Measurements from ENCODE around the gene DPP6.
A peak's percentile ranks its signal among the peaks of the same experiment; 100 is the strongest.
"Not testable (repeated sequence)": the region's sequence is repeated elsewhere in the genome, so short reads cannot be mapped to it uniquely, and the experiment has no call there.

DPP6 gene

DNA sequence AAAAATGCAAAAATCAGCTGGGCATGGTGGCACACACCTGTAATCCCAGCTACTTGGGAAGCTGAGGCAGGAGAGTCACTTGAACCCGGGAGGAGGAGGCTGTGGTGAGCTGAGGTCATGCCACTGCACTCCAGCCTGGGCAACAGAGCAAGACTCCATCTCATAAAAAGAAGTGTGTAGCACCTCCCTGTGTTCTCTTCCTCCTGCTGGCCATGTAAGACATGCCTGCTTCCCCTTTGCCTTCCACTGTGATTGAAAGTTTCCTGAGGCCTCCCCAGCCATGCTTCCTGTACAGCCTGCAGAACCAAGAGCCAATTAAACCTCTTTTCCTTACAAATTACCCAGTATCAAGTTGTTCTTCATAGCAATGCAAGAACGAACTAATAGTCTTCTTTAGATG lies 870.3 kb downstream of the DPP6 start:
- not testable (repeated sequence) for H3K56ac ChIP-seq (ENCODE audit: low read length); H3K4me1 ChIP-seq (ENCODE audit: control insufficient read depth, low read depth, low read length); H4K8ac ChIP-seq (ENCODE audit: low read depth, low read length); H3K36me3 ChIP-seq (ENCODE audit: control insufficient read depth, insufficient read depth, low read length); H2AK5ac ChIP-seq (ENCODE audit: low read length); H3K4me2 ChIP-seq (ENCODE audit: low read length); H2BK15ac ChIP-seq (replicated peaks; ENCODE audit: low read depth); H3K27me3 ChIP-seq (ENCODE audit: insufficient read depth, low read length, poor library complexity); H3K79me1 ChIP-seq (ENCODE audit: low read length); H3K9ac ChIP-seq (ENCODE audit: low read length); H2BK5ac ChIP-seq (ENCODE audit: low read length); H3K79me2 ChIP-seq (ENCODE audit: control insufficient read depth, insufficient read depth, low read length); H3K18ac ChIP-seq (ENCODE audit: low read length); H3K27ac ChIP-seq (ENCODE audit: low read depth, low read length); DNase-seq; H3K23ac ChIP-seq (ENCODE audit: low read length); H2BK120ac ChIP-seq (ENCODE audit: low read depth, low read length); H4K5ac ChIP-seq (ENCODE audit: low read length); H3K4ac ChIP-seq (ENCODE audit: low read depth, low read length); H3K4me3 ChIP-seq (ENCODE audit: low read length)
- no CpG with 5 or more reads among the region's 2 CpGs for WGBS (ENCODE audit: extremely low coverage, insufficient coverage, low lambda C conversion rate)

DNA sequence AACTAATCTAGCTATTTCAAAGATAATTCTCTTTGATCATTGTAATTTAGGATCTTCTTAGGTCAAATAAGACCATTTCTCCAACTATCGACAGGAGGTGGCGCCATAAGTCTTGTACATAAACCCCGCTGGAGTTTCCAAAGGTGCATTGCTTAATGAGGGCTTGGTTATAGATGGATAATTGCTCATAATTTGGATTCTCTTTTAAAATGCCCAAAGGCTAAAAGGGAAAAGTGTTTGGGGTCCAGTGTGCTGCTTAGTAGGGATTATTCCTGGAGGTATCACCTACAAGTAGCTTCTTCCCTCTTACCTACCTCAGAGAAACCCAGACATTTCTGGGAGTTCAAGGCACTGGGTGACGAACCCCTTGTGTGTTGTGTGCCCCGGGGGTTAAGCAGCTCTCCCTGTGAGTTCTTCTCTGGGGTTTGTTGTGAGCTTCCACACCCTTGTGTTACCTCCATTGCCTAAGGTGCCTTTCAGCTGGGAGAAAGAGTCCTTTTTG lies 875.5 kb downstream of the DPP6 start:
- Histone ChIP-seq H4K5ac (ENCODE audit: low read length) (no peak overlapping the region), H3K79me2 (ENCODE audit: control insufficient read depth, insufficient read depth, low read length) (no peaks in the 10 kb centered on the region), H2BK5ac (ENCODE audit: low read length) (no peak overlapping the region), H3K4me1 (ENCODE audit: control insufficient read depth, low read depth, low read length) (no peaks in the 10 kb centered on the region), H3K18ac (ENCODE audit: low read length) (no peak overlapping the region), H2AK5ac (ENCODE audit: low read length) (no peak overlapping the region), H2BK120ac (ENCODE audit: low read depth, low read length) (no peak overlapping the region), H3K4ac (ENCODE audit: low read depth, low read length) (no peak overlapping the region), H4K8ac (ENCODE audit: low read depth, low read length) (no peak overlapping the region), H3K27ac (ENCODE audit: low read depth, low read length) (no peak overlapping the region), H3K4me2 (ENCODE audit: low read length) (no peak overlapping the region), H3K4me3 (ENCODE audit: low read length) (no peak overlapping the region), H3K79me1 (ENCODE audit: low read length) (no peaks in the 10 kb centered on the region), H3K9ac (ENCODE audit: low read length) (no peak overlapping the region), H3K27me3 (ENCODE audit: insufficient read depth, low read length, poor library complexity) (no peaks in the 10 kb centered on the region), H3K56ac (ENCODE audit: low read length) (no peak overlapping the region), H3K23ac (ENCODE audit: low read length) (no peak overlapping the region), H3K36me3 (ENCODE audit: control insufficient read depth, insufficient read depth, low read length) (no peaks in the 10 kb centered on the region), H2BK15ac (replicated peaks; ENCODE audit: low read depth) (no peak overlapping the region)
- WGBS (ENCODE audit: extremely low coverage, insufficient coverage, low lambda C conversion rate) = no CpG with 5 or more reads among the region's 5 CpGs
- DNase-seq = peak; percentile 86

DNA sequence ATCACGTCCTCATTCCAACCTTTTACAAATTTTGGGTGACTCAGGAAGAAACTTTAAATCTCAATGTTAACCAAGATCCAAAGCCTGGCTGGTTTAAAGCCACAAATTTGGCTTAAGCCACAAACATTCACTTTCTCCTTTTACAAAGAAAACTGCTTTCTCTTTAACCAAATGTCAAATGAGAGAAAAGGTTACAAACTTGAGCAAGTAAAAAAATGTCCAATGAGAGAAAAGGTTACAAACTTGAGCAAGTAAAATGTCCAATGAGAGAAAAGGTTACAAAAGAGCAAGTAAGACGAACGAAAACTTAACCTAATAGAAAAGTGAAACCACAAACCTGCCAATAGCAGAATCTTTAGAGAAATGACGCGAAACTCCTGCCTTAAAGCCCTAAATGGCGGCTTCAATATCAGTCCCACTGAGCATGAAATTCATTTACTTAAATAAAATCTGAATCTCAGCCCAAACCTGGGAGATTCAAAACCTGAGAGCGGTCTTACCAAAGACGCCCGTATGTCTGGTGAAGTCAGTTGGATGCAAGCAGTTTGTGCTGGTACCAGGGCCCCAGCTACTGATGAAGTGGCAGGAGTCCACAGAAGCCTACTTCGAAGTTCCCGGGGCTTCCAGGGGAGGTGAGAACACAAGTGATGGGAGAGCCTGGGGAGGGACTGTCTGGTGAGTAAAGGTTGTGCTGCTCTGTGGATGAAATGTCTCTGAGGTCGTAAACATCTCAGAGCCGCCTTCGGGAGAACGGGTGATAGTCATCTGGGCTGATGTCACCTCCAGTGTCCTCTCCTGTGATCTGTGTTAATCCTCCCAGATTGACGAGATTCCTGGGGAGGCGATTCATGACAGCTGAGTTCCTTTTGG lies 876.2 kb downstream of the DPP6 start:
- no peak overlapping the region for H3K4me3 ChIP-seq (ENCODE audit: low read length)
- no peak overlapping the region for H3K4ac ChIP-seq (ENCODE audit: low read depth, low read length)

DNA sequence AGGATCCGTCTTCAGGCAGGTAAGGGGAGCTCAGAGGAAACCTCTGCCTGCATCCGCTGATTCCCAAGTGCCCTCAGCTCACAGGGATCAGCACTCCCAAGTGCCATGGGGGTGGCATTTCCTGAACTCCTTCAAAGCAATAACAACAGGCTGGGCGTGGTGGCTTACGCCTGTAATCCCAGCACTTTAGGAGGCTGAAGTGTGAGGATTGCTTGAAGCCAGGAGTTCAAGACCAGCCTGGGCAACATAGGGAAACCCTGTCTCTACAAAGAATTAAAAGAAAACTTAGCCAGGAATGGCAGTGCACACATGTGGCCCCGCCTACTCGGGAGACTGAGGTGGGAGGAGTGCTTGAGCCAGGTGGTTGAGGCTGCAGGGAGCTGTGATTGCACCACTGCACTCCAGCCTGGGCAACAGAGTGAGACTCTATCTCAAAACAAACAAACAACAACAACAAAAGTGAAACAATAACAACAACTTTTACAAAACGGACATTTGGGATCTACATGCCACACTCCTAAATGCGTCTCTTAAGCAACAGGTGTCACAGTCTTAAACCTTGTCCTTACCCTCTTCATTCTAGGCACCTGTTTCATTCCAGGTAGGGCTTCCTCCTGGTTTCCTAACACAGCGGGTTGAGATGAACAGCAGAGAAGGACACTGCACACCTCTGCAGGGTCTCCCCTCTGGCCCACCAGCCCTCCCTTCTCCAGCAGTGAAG lies 877.0 kb downstream of the DPP6 start:
- H3K79me1 ChIP-seq (ENCODE audit: low read length) = no peaks in the 10 kb centered on the region
- H3K4me1 ChIP-seq (ENCODE audit: control insufficient read depth, low read depth, low read length) = no peaks in the 10 kb centered on the region
- no peak overlapping the region for H2BK15ac ChIP-seq (replicated peaks; ENCODE audit: low read depth)
- no peak overlapping the region for H4K5ac ChIP-seq (ENCODE audit: low read length)
- no peaks in the 10 kb centered on the region for H3K36me3 ChIP-seq (ENCODE audit: control insufficient read depth, insufficient read depth, low read length)
- no peak overlapping the region for H4K8ac ChIP-seq (ENCODE audit: low read depth, low read length)
- no CpG with 5 or more reads among the region's 9 CpGs for WGBS (ENCODE audit: extremely low coverage, insufficient coverage, low lambda C conversion rate)
- no peak for DNase-seq
- H3K4ac ChIP-seq (ENCODE audit: low read depth, low read length) = no peak overlapping the region
- no peak overlapping the region for H3K4me3 ChIP-seq (ENCODE audit: low read length)
- no peaks in the 10 kb centered on the region for H3K27me3 ChIP-seq (ENCODE audit: insufficient read depth, low read length, poor library complexity)
- no peak overlapping the region for H2BK5ac ChIP-seq (ENCODE audit: low read length)
- no peak overlapping the region for H3K56ac ChIP-seq (ENCODE audit: low read length)
- no peak overlapping the region for H3K4me2 ChIP-seq (ENCODE audit: low read length)
- no peak overlapping the region for H3K23ac ChIP-seq (ENCODE audit: low read length)
- no peak overlapping the region for H2BK120ac ChIP-seq (ENCODE audit: low read depth, low read length)
- no peak overlapping the region for H2AK5ac ChIP-seq (ENCODE audit: low read length)
- no peak overlapping the region for H3K18ac ChIP-seq (ENCODE audit: low read length)
- no peak overlapping the region for H3K27ac ChIP-seq (ENCODE audit: low read depth, low read length)
- H3K79me2 ChIP-seq (ENCODE audit: control insufficient read depth, insufficient read depth, low read length) = no peaks in the 10 kb centered on the region
- no peak overlapping the region for H3K9ac ChIP-seq (ENCODE audit: low read length)

More for the DNA sequence above, 876.2 kb downstream of the DPP6 start:
- Histone ChIP-seq H2BK15ac (replicated peaks; ENCODE audit: low read depth) (no peak overlapping the region), H3K4me1 (ENCODE audit: control insufficient read depth, low read depth, low read length) (no peaks in the 10 kb centered on the region), H3K27me3 (ENCODE audit: insufficient read depth, low read length, poor library complexity) (no peaks in the 10 kb centered on the region), H3K36me3 (ENCODE audit: control insufficient read depth, insufficient read depth, low read length) (no peaks in the 10 kb centered on the region), H2BK120ac (ENCODE audit: low read depth, low read length) (no peak overlapping the region), H3K79me2 (ENCODE audit: control insufficient read depth, insufficient read depth, low read length) (no peaks in the 10 kb centered on the region), H4K5ac (ENCODE audit: low read length) (no peak overlapping the region), H3K18ac (ENCODE audit: low read length) (no peak overlapping the region), H3K9ac (ENCODE audit: low read length) (no peak overlapping the region), H4K8ac (ENCODE audit: low read depth, low read length) (no peak overlapping the region), H2AK5ac (ENCODE audit: low read length) (no peak overlapping the region), H3K4me2 (ENCODE audit: low read length) (no peak overlapping the region), H3K56ac (ENCODE audit: low read length) (no peak overlapping the region), H3K79me1 (ENCODE audit: low read length) (no peaks in the 10 kb centered on the region), H3K23ac (ENCODE audit: low read length) (no peak overlapping the region), H2BK5ac (ENCODE audit: low read length) (no peak overlapping the region), H3K27ac (ENCODE audit: low read depth, low read length) (no peak overlapping the region)
- DNase-seq = peak; percentile 91
- no CpG with 5 or more reads among the region's 17 CpGs for WGBS (ENCODE audit: extremely low coverage, insufficient coverage, low lambda C conversion rate)

DNA sequence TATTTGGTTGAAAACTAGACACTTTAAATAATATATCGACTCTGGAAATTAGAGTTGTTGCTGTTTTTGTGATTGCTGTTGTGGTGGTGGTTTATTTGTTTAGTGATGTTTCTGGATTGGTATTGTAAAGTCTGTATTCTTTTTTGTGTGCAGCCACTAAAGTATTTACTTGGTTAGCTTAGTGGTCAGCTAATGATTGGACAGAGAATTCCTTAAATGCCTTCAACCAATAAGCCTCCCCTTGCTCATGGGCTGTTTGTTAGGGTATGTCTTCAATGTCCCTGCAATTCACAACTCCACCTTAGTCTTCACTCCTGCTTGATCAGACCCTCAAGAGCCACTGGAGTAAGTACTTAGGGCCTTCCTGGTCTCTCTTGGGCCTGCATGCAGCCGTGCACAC lies 879.7 kb downstream of the DPP6 start:
- Histone ChIP-seq H4K5ac (ENCODE audit: low read length) (no peak overlapping the region), H2BK120ac (ENCODE audit: low read depth, low read length) (no peak overlapping the region), H3K79me2 (ENCODE audit: control insufficient read depth, insufficient read depth, low read length) (no peaks in the 10 kb centered on the region), H3K4ac (ENCODE audit: low read depth, low read length) (no peak overlapping the region), H3K27me3 (ENCODE audit: insufficient read depth, low read length, poor library complexity) (no peaks in the 10 kb centered on the region), H3K56ac (ENCODE audit: low read length) (no peak overlapping the region), H3K4me3 (ENCODE audit: low read length) (no peak overlapping the region), H3K36me3 (ENCODE audit: control insufficient read depth, insufficient read depth, low read length) (no peaks in the 10 kb centered on the region), H3K4me2 (ENCODE audit: low read length) (no peak overlapping the region), H3K18ac (ENCODE audit: low read length) (no peak overlapping the region), H2BK15ac (replicated peaks; ENCODE audit: low read depth) (no peak overlapping the region), H3K27ac (ENCODE audit: low read depth, low read length) (no peak overlapping the region), H3K4me1 (ENCODE audit: control insufficient read depth, low read depth, low read length) (no peaks in the 10 kb centered on the region), H4K8ac (ENCODE audit: low read depth, low read length) (no peak overlapping the region), H3K79me1 (ENCODE audit: low read length) (no peaks in the 10 kb centered on the region), H2BK5ac (ENCODE audit: low read length) (no peak overlapping the region), H3K9ac (ENCODE audit: low read length) (no peak overlapping the region), H3K23ac (ENCODE audit: low read length) (no peak overlapping the region), H2AK5ac (ENCODE audit: low read length) (no peak overlapping the region)
- peak; percentile 27 for DNase-seq
- no CpG with 5 or more reads among the region's 2 CpGs for WGBS (ENCODE audit: extremely low coverage, insufficient coverage, low lambda C conversion rate)
